IMR-90 (cell line): Measurements from ENCODE around the gene ANO9. TPM values are rescaled to one million over a fixed set of nuclear protein-coding genes. Genes with fewer than 3 reads are reported as not detected.

Experiments used
- ATAC-seq: fragments of 200-7000 bp; cut with Tn5 transposase; 2 replicates; pipeline ENCODE4 v1.9.1; 2020; ENCODE audit warnings: low read depth, mild to moderate bottlenecking, moderate library complexity
- BruUV-seq: library from RNA; stranded (reverse); fragments of 400-500 nt; replicated peaks from 2 replicates; lab custom pipeline; 2021; lab: Mats Ljungman, UMichigan
- CTCF ChIA-PET: fragments of 300-600 bp; formaldehyde crosslinking; extraction: SDS; loops from one replicate; lab custom pipeline; 2021; ENCODE audit warnings: antibody characterized with exemption; lab: Yijun Ruan, JAX
- POLR2A ChIA-PET: fragments of 300-600 bp; sonication (Branson Sonifier 250); formaldehyde crosslinking; loops from one replicate; lab custom pipeline; 2022; ENCODE audit warnings: antibody characterized with exemption; ENCODE audit not compliant: unreplicated experiment; lab: Charles Lee
- DNase-seq: peaks from one replicate; pipeline ENCODE4 v3.0.0; 2013
- H2AFZ ChIP-seq: replicated peaks from 2 replicates; pipeline ENCODE3; 2013; ENCODE audit warnings: low read length, mild to moderate bottlenecking; ENCODE audit not compliant: poor library complexity
- H2AK5ac ChIP-seq: 2 replicates; pipeline ENCODE4 v1.6.1; 2013; ENCODE audit warnings: low read depth, low read length, inconsistent platforms
- H2AK9ac ChIP-seq: replicated peaks from 2 replicates; pipeline ENCODE3; 2013; ENCODE audit warnings: mild to moderate bottlenecking, low read depth, low read length, moderate library complexity; ENCODE audit not compliant: poor library complexity
- H2BK120ac ChIP-seq: 2 replicates; pipeline ENCODE4 v1.6.1; 2013; ENCODE audit warnings: low read depth, low read length, inconsistent platforms
- H2BK15ac ChIP-seq: 3 replicates; pipeline ENCODE4 v1.6.1; 2013; ENCODE audit warnings: low read depth, low read length, inconsistent platforms
- H2BK20ac ChIP-seq: 2 replicates; pipeline ENCODE4 v1.6.1; 2013; ENCODE audit warnings: low read depth, mild to moderate bottlenecking, inconsistent platforms, low read length, moderate library complexity
- H2BK5ac ChIP-seq: 2 replicates; pipeline ENCODE4 v1.6.1; 2013; ENCODE audit warnings: mild to moderate bottlenecking, low read depth, low read length, inconsistent platforms; ENCODE audit not compliant: poor library complexity, severe bottlenecking
- H3K14ac ChIP-seq: replicated peaks from 2 replicates; pipeline ENCODE4 v1.6.1; 2013; ENCODE audit warnings: low read depth, low read length, inconsistent platforms
- H3K18ac ChIP-seq: 2 replicates; pipeline ENCODE4 v1.6.1; 2013; ENCODE audit warnings: low read depth, low read length, control low read depth
- H3K23ac ChIP-seq: 2 replicates; pipeline ENCODE4 v1.6.1; 2013; ENCODE audit warnings: low read depth, low read length, inconsistent platforms
- H3K27ac ChIP-seq: 2 replicates; pipeline ENCODE4 v1.5.1; 2013; ENCODE audit warnings: mild to moderate bottlenecking, control low read depth, low read length; ENCODE audit not compliant: insufficient read depth
- H3K27me3 ChIP-seq: 2 replicates; pipeline ENCODE4 v1.6.1; 2013; ENCODE audit warnings: low read length; ENCODE audit not compliant: control insufficient read depth, insufficient read depth
- H3K36me3 ChIP-seq: 2 replicates; pipeline ENCODE4 v1.6.1; 2013; ENCODE audit warnings: low read length, mixed read lengths; ENCODE audit not compliant: control insufficient read depth, insufficient read depth
- H3K4ac ChIP-seq: 2 replicates; pipeline ENCODE4 v1.6.1; 2013; ENCODE audit warnings: low read depth, low read length, inconsistent platforms
- H3K4me1 ChIP-seq: 2 replicates; pipeline ENCODE4 v1.6.1; 2013; ENCODE audit warnings: low read length, mixed read lengths; ENCODE audit not compliant: control insufficient read depth, insufficient read depth
- H3K4me2 ChIP-seq: 2 replicates; pipeline ENCODE4 v1.6.1; 2013; ENCODE audit warnings: low read depth, mild to moderate bottlenecking, control low read depth, low read length, moderate library complexity
- H3K4me3 ChIP-seq: 2 replicates; pipeline ENCODE4 v1.5.1; 2013; ENCODE audit warnings: low read depth, mild to moderate bottlenecking, control low read depth, low read length, moderate library complexity; ENCODE audit not compliant: insufficient read depth
- H3K56ac ChIP-seq: 2 replicates; pipeline ENCODE4 v1.6.1; 2013; ENCODE audit warnings: low read length, inconsistent platforms; ENCODE audit not compliant: insufficient read depth; ENCODE audit errors: extremely low read depth
- H3K79me1 ChIP-seq, 2 experiments: 2 replicates each; pipeline ENCODE4 v1.6.1; 2013; ENCODE audit warnings: low read length in 2 of 2, inconsistent platforms in 1 of 2, low read depth in 1 of 2
- H3K9ac ChIP-seq: 2 replicates; pipeline ENCODE4 v1.6.1; 2013; ENCODE audit warnings: low read depth, low read length, control low read depth
- H3K9me1 ChIP-seq: 2 replicates; pipeline ENCODE4 v1.6.1; 2013; ENCODE audit warnings: low read length, inconsistent platforms; ENCODE audit not compliant: insufficient read depth
- H3K9me3 ChIP-seq: 2 replicates; pipeline ENCODE4 v1.6.1; 2013; ENCODE audit warnings: low read length; ENCODE audit not compliant: control insufficient read depth, insufficient read depth
- H4K20me1 ChIP-seq: 2 replicates; pipeline ENCODE4 v1.6.1; 2013; ENCODE audit warnings: low read length, inconsistent platforms; ENCODE audit not compliant: insufficient read depth
- H4K5ac ChIP-seq: 2 replicates; pipeline ENCODE4 v1.6.1; 2013; ENCODE audit warnings: mild to moderate bottlenecking, low read depth, low read length, control low read depth
- H4K8ac ChIP-seq, 2 experiments: 2 replicates each; pipeline ENCODE4 v1.6.1; 2013; ENCODE audit warnings: low read depth in 2 of 2, low read length in 2 of 2, control low read depth in 1 of 2, inconsistent platforms in 1 of 2
- H4K91ac ChIP-seq: 2 replicates; pipeline ENCODE4 v1.6.1; 2013; ENCODE audit warnings: low read depth, low read length, inconsistent platforms; ENCODE audit not compliant: insufficient read depth
- FOS ChIP-seq: fragments of 150-350 bp; IDR thresholded peaks from 2 replicates; pipeline ENCODE4 v1.6.1; 2016; ENCODE audit warnings: low read depth, low read length
- WGBS, 2 experiments: methylation state at CpG; one replicate each; pipeline versions ENCODE4 v1.1.5 to v1.1.7; 2013; ENCODE audit warnings: missing lambda C conversion rate in 2 of 2; ENCODE audit not compliant: insufficient read length in 1 of 2; ENCODE audit errors: extremely low coverage in 2 of 2; 5-methylcytosine and 5-hydroxymethylcytosine counted together
- dilution Hi-C: fragments of 300-500 bp; cut with HindIII; formaldehyde crosslinking; loops from one replicate; pipeline ENCODE4 v1.14.3; 2018; ENCODE audit warnings: low sequenced_read_pairs; ENCODE audit not compliant: unreplicated experiment
- in situ Hi-C: fragments of 300-500 bp; cut with MboI; formaldehyde crosslinking; loops from 3 replicates; pipeline ENCODE4 v1.14.3; 2019; ENCODE audit warnings: low sequenced_read_pairs, inconsistent platforms, mixed read lengths
- intact Hi-C: fragments of 100-400 bp; cut with micrococcal nuclease; formaldehyde crosslinking; loops from 2 replicates; pipeline ENCODE4 v1.10.0; 2022
- polyA plus RNA-seq, 3 experiments: library from polyadenylated mRNA; depleted of rRNA; stranded (reverse); fragments of >200 nt; gene quantifications; 2 replicates each; pipeline ENCODE4 v1.2.3, GENCODE V29; 2012; ENCODE audit warnings: low replicate concordance in 1 of 3
- total RNA-seq: library from RNA; depleted of rRNA; stranded (reverse); fragments of >200 nt; gene quantifications from 2 replicates; pipeline ENCODE4 v1.2.3, GENCODE V29; 2012

ANO9 gene
- total and polyA plus RNA-seq, 2 of the 4 experiments (the other 2 are of a cell fraction): not detected

- H3K18ac ChIP-seq: no peak overlapping the region
- H2BK20ac ChIP-seq: no peak overlapping the region
- H4K91ac ChIP-seq: no peak overlapping the region
- 100% methylated on average over 1 of the region's 16 CpGs; no CpG with 5 or more reads in 1 of the 2 experiments for WGBS, 2 experiments
- no peak overlapping the region for H2BK5ac ChIP-seq
- no peaks in the 10 kb centered on the region for H4K20me1 ChIP-seq
- CTCF ChIA-PET: no interaction called here
- H3K23ac ChIP-seq: no peak overlapping the region
- H2AFZ ChIP-seq: no peak overlapping the region
- H3K4ac ChIP-seq: no peak overlapping the region
- peaks cover 12% of the 10 kb centered on the region; the same call in 1 of the 2 replicates for H3K36me3 ChIP-seq
- H3K27ac ChIP-seq: no peak overlapping the region
- TF ChIP-seq FOS: no peak
- no peak overlapping the region for H3K4me3 ChIP-seq
- no peak overlapping the region for H4K5ac ChIP-seq
- intact Hi-C loops (no loop called here), dilution Hi-C loops (no loop called here), in situ Hi-C loops (no loop called here)
- no peaks in the 10 kb centered on the region for H3K79me1 ChIP-seq
- ATAC-seq: no peak
- no peaks in the 10 kb centered on the region for H3K9me1 ChIP-seq
- H2AK9ac ChIP-seq: no peak overlapping the region
- H3K4me1 ChIP-seq: no peaks in the 10 kb centered on the region
- no peak overlapping the region for H4K8ac ChIP-seq
- no TSS peak for BruUV-seq
- peaks cover 5% of the 10 kb centered on the region; the same call in 1 of the 2 replicates for H3K27me3 ChIP-seq
- H3K4me2 ChIP-seq: no peak overlapping the region
- H3K56ac ChIP-seq: no peak overlapping the region
- no peak overlapping the region for H2AK5ac ChIP-seq
- no peak for DNase-seq
- POLR2A ChIA-PET: no interaction called here
- no peak overlapping the region for H2BK15ac ChIP-seq
- H2BK120ac ChIP-seq: no peak overlapping the region
- H3K9me3 ChIP-seq: peaks cover 6% of the 10 kb centered on the region; the same call in 1 of the 2 replicates
- H3K14ac ChIP-seq: no peak overlapping the region
- H3K9ac ChIP-seq: no peak overlapping the region
Observed at GRCh38 chr11:384511-384910, 57.3 kb downstream of the ANO9 start.
